Ovary (tissue), 9 donors: Measurements from ENCODE around the gene PHKB. TPM values are rescaled to one million over a fixed set of nuclear protein-coding genes. Genes with fewer than 3 reads are reported as not detected.
A peak's percentile ranks its signal among the peaks of the same experiment; 100 is the strongest.

Experiments
- DNase-seq, 5 donors: peaks; one replicate each; pipeline ENCODE4 v3.0.0-alpha.2; 2019 to 2020
- H3K27ac ChIP-seq, 2 donors: fragments of 200-600 bp; one replicate each; pipeline versions ENCODE4 v1.5.1 to v1.8.0; 2019 to 2022
- H3K27me3 ChIP-seq: fragments of 200-600 bp; one replicate; pipeline ENCODE4 v1.8.0; 2022
- H3K36me3 ChIP-seq: fragments of 200-600 bp; sonication (generic); one replicate; pipeline ENCODE4 v1.5.1; 2019
- H3K4me1 ChIP-seq: one replicate; pipeline ENCODE4 v1.8.1; 2013; ENCODE audit warnings: mild to moderate bottlenecking, moderate library complexity; ENCODE audit not compliant: insufficient read depth
- H3K4me3 ChIP-seq: fragments of 200-600 bp; sonication (generic); one replicate; pipeline ENCODE4 v1.5.1; 2017
- H3K9me3 ChIP-seq, 2 donors: fragments of 200-600 bp in 1 of 2; sonication (generic) in 1 of 2; one replicate each; pipeline versions ENCODE4 v1.5.1 to v1.8.1; 2013 to 2019; ENCODE audit warnings: mild to moderate bottlenecking in 1 of 2, moderate library complexity in 1 of 2
- EP300 ChIP-seq: sonication (generic); formaldehyde crosslinking; IDR thresholded peaks from one replicate; pipeline ENCODE4 v1.6.1; 2017; ENCODE audit warnings: antibody characterized with exemption
- POLR2A ChIP-seq: fragments of 450-650 bp; IDR thresholded peaks from one replicate; pipeline ENCODE4 v1.6.1; 2017; ENCODE audit warnings: antibody characterized with exemption, mild to moderate bottlenecking, moderate library complexity
- WGBS, 3 donors: extraction: QIAGEN DNeasy Blood & Tissue Kit in 1 of 3; methylation state at CpG; one replicate each; pipeline versions ENCODE4 v1.1.5 to v1.1.7; 2013 to 2017; 5-methylcytosine and 5-hydroxymethylcytosine counted together
- intact Hi-C, 4 donors: fragments of 100-400 bp; cut with DNase I; formaldehyde crosslinking; loops; one replicate each; pipeline versions ENCODE4 v1.11.0 to v1.15.1; 2022 to 2023
- polyA plus RNA-seq, 2 donors: library from polyadenylated mRNA; stranded (reverse); fragments of 200-250 nt in 1 of 2; fragments of 350-450 nt in 1 of 2; fragmentation: Illumina TruSeq in 1 of 2; extraction: RNeasy Lipid Tissue Mini Kit (QIAGEN cat#74804) in 1 of 2; gene quantifications; one replicate each; pipeline ENCODE4 v1.2.3, GENCODE V29; 2013 to 2014
- total RNA-seq, 7 donors: library from RNA; depleted of rRNA in 2 of 7; stranded (reverse); fragments of >200 nt in 2 of 7; fragmentation: NEBNext Ultra II Directional in 3 of 7; extraction: Animal tissue kit (Norgen Biotek cat#: 25700) in 3 of 7; gene quantifications; one replicate each; pipeline versions ENCODE4 v1.1.0 to v1.2.4, GENCODE V29; 2016 to 2023
- TF ChIP-seq, protein P1 (sequence below), 3 donors: fragments of 450-650 bp in 2 of 3; fragments of 200-600 bp in 1 of 3; IDR thresholded peaks; one replicate each; pipeline versions ENCODE4 v1.5.1 to v1.8.0; 2016 to 2022; ENCODE audit warnings: antibody characterized with exemption in 3 of 3, mild to moderate bottlenecking in 1 of 3
- donor health status: DM: no; HTN: no; CAD: no; lungs with moderate emphysema.
- donor health status: DM: no; HTN: no; CAD: no.
- donor health status: Bipolar disorder and iron deficiency.
- donor health status: DM: yes; HTN: yes; CAD: no.
- donor health status: DM: no; HTN: no; CAD: no.
- donor health status: DM: yes; HTN: yes; CAD: no.

PHKB gene
- total and polyA plus RNA-seq, 9 donors: 16.5 to 86.6 (median 59.4) TPM

DNA sequence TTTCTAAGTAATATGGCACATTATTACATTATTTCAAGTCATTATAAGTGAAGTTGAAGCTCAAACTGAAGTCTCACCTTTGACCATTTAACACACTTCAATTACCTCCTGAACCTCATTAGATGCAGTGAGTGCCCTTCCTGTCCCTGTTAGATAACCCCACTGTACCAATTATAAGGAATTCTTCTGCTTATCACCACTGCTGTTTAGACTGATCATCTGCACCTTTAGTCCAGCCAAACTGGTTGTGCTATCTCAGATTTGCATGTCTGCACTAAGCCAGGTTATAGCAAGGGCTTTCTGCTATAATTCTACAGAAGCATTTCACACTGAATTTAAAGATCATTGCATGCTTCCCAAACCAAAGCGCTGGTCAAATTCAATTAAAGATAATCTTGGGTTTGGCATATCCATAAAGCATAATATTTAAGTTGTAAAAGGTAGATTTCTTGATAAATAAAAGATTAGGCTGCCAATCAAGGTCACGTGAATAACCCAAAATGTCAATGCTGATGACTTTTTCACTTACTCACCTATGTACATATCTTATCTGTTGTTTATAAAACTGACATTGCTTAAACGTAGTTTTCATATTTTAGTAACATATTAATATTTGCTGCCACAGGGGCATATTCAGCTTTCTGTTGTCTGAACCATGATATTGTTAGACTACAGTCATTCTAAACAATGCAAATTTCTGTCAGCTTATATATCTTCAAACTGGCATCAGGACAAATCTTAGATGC, 12.1 kb upstream of the PHKB start:
- no peaks in the 10 kb centered on the region for H3K27me3 ChIP-seq
- no peak for DNase-seq
- 72 to 88% (median 74%) methylated on average over 3 of the region's 3 CpGs for WGBS, 3 donors
- no peaks in the 10 kb centered on the region for H3K36me3 ChIP-seq
- intact Hi-C loops: no loop called here
- H3K4me3 ChIP-seq: no peak overlapping the region
- H3K9me3 ChIP-seq: no peaks in the 10 kb centered on the region
- no peak overlapping the region for H3K27ac ChIP-seq
- TF ChIP-seq, protein P1, sequence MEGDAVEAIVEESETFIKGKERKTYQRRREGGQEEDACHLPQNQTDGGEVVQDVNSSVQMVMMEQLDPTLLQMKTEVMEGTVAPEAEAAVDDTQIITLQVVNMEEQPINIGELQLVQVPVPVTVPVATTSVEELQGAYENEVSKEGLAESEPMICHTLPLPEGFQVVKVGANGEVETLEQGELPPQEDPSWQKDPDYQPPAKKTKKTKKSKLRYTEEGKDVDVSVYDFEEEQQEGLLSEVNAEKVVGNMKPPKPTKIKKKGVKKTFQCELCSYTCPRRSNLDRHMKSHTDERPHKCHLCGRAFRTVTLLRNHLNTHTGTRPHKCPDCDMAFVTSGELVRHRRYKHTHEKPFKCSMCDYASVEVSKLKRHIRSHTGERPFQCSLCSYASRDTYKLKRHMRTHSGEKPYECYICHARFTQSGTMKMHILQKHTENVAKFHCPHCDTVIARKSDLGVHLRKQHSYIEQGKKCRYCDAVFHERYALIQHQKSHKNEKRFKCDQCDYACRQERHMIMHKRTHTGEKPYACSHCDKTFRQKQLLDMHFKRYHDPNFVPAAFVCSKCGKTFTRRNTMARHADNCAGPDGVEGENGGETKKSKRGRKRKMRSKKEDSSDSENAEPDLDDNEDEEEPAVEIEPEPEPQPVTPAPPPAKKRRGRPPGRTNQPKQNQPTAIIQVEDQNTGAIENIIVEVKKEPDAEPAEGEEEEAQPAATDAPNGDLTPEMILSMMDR (IDR thresholded peaks at IDR 0.05): no peak
- no peak for TF ChIP-seq POLR2A
- TF ChIP-seq EP300: no peak
- no peaks in the 10 kb centered on the region for H3K4me1 ChIP-seq

- intact Hi-C loops: no loop called here
- DNase-seq: no peak
- TF ChIP-seq, protein P1 (IDR thresholded peaks at IDR 0.05): no peak
- TF ChIP-seq POLR2A (no peak), EP300 (no peak)
- 92 to 95% (median 93%) methylated on average over 3 of the region's 3 CpGs for WGBS, 3 donors
- H3K27ac ChIP-seq: no peak overlapping the region
- H3K36me3 ChIP-seq: no peaks in the 10 kb centered on the region
- no peaks in the 10 kb centered on the region for H3K27me3 ChIP-seq
- H3K4me1 ChIP-seq: no peaks in the 10 kb centered on the region
- no peak overlapping the region for H3K4me3 ChIP-seq
- H3K9me3 ChIP-seq: no peaks in the 10 kb centered on the region
These were observed 11.3 kb upstream of the PHKB start for GRCh38 chr16:47449788-47450187.

- peaks cover 13% of the 10 kb centered on the region for H3K4me1 ChIP-seq
- no peak overlapping the region for H3K27ac ChIP-seq
- intact Hi-C loops: no loop called here
- H3K4me3 ChIP-seq: no peak overlapping the region
- no peak for DNase-seq
- no peak for TF ChIP-seq EP300
- no peaks in the 10 kb centered on the region for H3K9me3 ChIP-seq
- WGBS, 3 donors: 28 to 47% (median 45%) methylated on average over 2 of the region's 2 CpGs
- H3K36me3 ChIP-seq: no peaks in the 10 kb centered on the region
- H3K27me3 ChIP-seq: no peaks in the 10 kb centered on the region
These were observed 2.8 kb upstream of the PHKB start for GRCh38 chr16:47458331-47458730.

- H3K27ac ChIP-seq: no peak overlapping the region
- 80 to 90% (median 83%) methylated on average over 1 of the region's 1 CpG for WGBS, 3 donors
- TF ChIP-seq, protein P1 (IDR thresholded peaks at IDR 0.05): no peak
- TF ChIP-seq EP300: no peak
- TF ChIP-seq POLR2A: no peak
- no peak for DNase-seq
- no peaks in the 10 kb centered on the region for H3K9me3 ChIP-seq
- peak overlapping the region; percentile 81 for H3K4me3 ChIP-seq
- peaks cover 13% of the 10 kb centered on the region for H3K4me1 ChIP-seq
- H3K36me3 ChIP-seq: no peaks in the 10 kb centered on the region
- intact Hi-C loops: no loop called here
- no peaks in the 10 kb centered on the region for H3K27me3 ChIP-seq
These were observed 1.5 kb upstream of the PHKB start for GRCh38 chr16:47459603-47460002.

GRCh38 chr16:47460359-47460710, 796 bp upstream of the PHKB start:
- 0 to 2% (median 1%) methylated on average over 4 of the region's 4 CpGs for WGBS, 3 donors
- H3K4me1 ChIP-seq: peaks cover 13% of the 10 kb centered on the region
- TF ChIP-seq POLR2A (no peak), EP300 (no peak)
- TF ChIP-seq, protein P1 (IDR thresholded peaks at IDR 0.05): no peak
- no peaks in the 10 kb centered on the region for H3K9me3 ChIP-seq
- DNase-seq: no peak
- intact Hi-C loops: no loop called here
- H3K36me3 ChIP-seq: no peaks in the 10 kb centered on the region
- peak overlapping the region; percentile 81 for H3K4me3 ChIP-seq
- H3K27ac ChIP-seq: peak overlapping the region in 1 of 2 donors; percentile 99
- H3K27me3 ChIP-seq: no peaks in the 10 kb centered on the region
